A549 (cell line): ENCODE data around the gene SLC6A6.

Source experiments
- EP300 ChIP-seq, 2 experiments: fragments of >200 bp; sonication (Bioruptor Twin); formaldehyde crosslinking; IDR thresholded peaks; 2 replicates in 1 of 2; 3 replicates in 1 of 2; pipeline ENCODE4 v1.6.1; 2016 to 2017
- HDAC2 ChIP-seq: fragments of 200-600 bp; sonication (generic); IDR thresholded peaks from 2 replicates; pipeline ENCODE4 v1.6.1; 2016
- MAFK ChIP-seq: fragments of 450-650 bp; IDR thresholded peaks from 2 replicates; pipeline ENCODE4 v1.6.1; 2014; ENCODE audit not compliant: partially characterized antibody
- MYC ChIP-seq: IDR thresholded peaks from 2 replicates; pipeline ENCODE4 v1.6.1; 2012; ENCODE audit warnings: mild to moderate bottlenecking, inconsistent platforms, low read length, improper control_type of control experiment, borderline replicate concordance
- NFE2L2 ChIP-seq: fragments of 150-350 bp; conservative IDR thresholded peaks from 2 replicates; pipeline ENCODE4 v1.6.1; 2014; ENCODE audit warnings: low read length
- POLR2A ChIP-seq: IDR thresholded peaks from 2 replicates; pipeline ENCODE4 v1.6.1; 2012; ENCODE audit warnings: mild to moderate bottlenecking, low read length
- RAD21 ChIP-seq, 2 experiments: fragments of >200 bp in 1 of 2; sonication (Bioruptor Twin) in 1 of 2; formaldehyde crosslinking in 1 of 2; IDR thresholded peaks in 1 of 2; conservative IDR thresholded peaks in 1 of 2; 2 replicates in 1 of 2; 3 replicates in 1 of 2; pipeline ENCODE4 v1.6.1; 2012 to 2018; ENCODE audit warnings: inconsistent platforms in 1 of 2
- RARB ChIP-seq: fragments of 250-450 bp; sonication (Bioruptor Pico); IDR thresholded peaks from 2 replicates; pipeline ENCODE4 v1.8.0; 2021; ENCODE audit warnings: mild to moderate bottlenecking, moderate library complexity
- RNF2 ChIP-seq: fragments of 200-600 bp; sonication (generic); IDR thresholded peaks from 2 replicates; pipeline ENCODE4 v1.6.1; 2016; ENCODE audit warnings: low read depth, mild to moderate bottlenecking, antibody characterized with exemption, moderate library complexity, borderline replicate concordance
- TF ChIP-seq, protein P1 (sequence below): IDR thresholded peaks from 2 replicates; pipeline ENCODE4 v1.6.1; 2012
- TF ChIP-seq, protein P2 (sequence below): fragments of >200 bp; sonication (Bioruptor Twin); formaldehyde crosslinking; IDR thresholded peaks from 3 replicates; pipeline ENCODE4 v1.5.1; 2016
- TF ChIP-seq, protein P3 (sequence below): fragments of 200-600 bp; sonication (generic); IDR thresholded peaks from 2 replicates; pipeline ENCODE4 v1.6.1; 2016; ENCODE audit warnings: antibody characterized with exemption, mild to moderate bottlenecking, moderate library complexity

DNA sequence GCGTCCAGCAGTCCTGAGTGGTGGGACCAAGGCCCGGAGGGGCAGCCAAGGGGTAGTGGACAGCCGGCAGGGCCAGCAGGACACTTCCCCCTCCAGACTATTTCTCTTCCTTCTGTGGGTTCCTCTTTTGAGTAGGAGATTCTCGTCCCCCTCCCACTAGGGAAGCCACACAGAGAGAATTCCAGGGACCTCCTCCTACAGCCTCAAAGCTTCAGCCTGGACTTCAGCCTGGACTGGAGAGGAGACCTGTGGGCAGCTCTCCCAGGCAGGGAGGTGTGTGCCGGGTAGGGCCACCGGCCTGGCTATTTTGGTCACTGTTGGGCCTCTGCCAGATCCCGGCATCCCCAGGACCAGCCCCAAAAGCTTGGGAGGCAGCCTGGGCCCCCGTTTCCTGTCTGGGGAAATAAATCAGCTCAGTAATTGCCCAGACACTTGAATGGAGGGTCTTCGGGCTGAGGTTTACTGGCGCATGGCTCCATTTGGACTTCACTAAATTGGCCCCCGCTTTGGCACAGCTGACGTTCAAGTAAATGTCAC lies 1.3 kb downstream of the SLC6A6 start:
- TF ChIP-seq, protein P1, sequence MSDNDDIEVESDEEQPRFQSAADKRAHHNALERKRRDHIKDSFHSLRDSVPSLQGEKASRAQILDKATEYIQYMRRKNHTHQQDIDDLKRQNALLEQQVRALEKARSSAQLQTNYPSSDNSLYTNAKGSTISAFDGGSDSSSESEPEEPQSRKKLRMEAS: no peak
- TF ChIP-seq HDAC2: no peak
- 0 out of 2 replicates have a peak, but pooled peaks have one; percentile 11 for TF ChIP-seq POLR2A
- no peak for TF ChIP-seq RAD21 (conservative IDR thresholded peaks at IDR 0.05 in 1 of 2, IDR thresholded peaks at IDR 0.05 in 1 of 2)
- TF ChIP-seq RARB (CRISPR knock-in tag): no peak
- TF ChIP-seq, protein P2, sequence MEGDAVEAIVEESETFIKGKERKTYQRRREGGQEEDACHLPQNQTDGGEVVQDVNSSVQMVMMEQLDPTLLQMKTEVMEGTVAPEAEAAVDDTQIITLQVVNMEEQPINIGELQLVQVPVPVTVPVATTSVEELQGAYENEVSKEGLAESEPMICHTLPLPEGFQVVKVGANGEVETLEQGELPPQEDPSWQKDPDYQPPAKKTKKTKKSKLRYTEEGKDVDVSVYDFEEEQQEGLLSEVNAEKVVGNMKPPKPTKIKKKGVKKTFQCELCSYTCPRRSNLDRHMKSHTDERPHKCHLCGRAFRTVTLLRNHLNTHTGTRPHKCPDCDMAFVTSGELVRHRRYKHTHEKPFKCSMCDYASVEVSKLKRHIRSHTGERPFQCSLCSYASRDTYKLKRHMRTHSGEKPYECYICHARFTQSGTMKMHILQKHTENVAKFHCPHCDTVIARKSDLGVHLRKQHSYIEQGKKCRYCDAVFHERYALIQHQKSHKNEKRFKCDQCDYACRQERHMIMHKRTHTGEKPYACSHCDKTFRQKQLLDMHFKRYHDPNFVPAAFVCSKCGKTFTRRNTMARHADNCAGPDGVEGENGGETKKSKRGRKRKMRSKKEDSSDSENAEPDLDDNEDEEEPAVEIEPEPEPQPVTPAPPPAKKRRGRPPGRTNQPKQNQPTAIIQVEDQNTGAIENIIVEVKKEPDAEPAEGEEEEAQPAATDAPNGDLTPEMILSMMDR: no peak
- TF ChIP-seq EP300 (IDR thresholded peaks at IDR 0.05): no peak
- no peak for TF ChIP-seq MYC
- TF ChIP-seq, protein P3, sequence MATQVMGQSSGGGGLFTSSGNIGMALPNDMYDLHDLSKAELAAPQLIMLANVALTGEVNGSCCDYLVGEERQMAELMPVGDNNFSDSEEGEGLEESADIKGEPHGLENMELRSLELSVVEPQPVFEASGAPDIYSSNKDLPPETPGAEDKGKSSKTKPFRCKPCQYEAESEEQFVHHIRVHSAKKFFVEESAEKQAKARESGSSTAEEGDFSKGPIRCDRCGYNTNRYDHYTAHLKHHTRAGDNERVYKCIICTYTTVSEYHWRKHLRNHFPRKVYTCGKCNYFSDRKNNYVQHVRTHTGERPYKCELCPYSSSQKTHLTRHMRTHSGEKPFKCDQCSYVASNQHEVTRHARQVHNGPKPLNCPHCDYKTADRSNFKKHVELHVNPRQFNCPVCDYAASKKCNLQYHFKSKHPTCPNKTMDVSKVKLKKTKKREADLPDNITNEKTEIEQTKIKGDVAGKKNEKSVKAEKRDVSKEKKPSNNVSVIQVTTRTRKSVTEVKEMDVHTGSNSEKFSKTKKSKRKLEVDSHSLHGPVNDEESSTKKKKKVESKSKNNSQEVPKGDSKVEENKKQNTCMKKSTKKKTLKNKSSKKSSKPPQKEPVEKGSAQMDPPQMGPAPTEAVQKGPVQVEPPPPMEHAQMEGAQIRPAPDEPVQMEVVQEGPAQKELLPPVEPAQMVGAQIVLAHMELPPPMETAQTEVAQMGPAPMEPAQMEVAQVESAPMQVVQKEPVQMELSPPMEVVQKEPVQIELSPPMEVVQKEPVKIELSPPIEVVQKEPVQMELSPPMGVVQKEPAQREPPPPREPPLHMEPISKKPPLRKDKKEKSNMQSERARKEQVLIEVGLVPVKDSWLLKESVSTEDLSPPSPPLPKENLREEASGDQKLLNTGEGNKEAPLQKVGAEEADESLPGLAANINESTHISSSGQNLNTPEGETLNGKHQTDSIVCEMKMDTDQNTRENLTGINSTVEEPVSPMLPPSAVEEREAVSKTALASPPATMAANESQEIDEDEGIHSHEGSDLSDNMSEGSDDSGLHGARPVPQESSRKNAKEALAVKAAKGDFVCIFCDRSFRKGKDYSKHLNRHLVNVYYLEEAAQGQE: no peak
- no peak for TF ChIP-seq NFE2L2
- TF ChIP-seq MAFK: no peak
- TF ChIP-seq RNF2: no peak
